ENCODE data around the gene MUC4. TPM values are rescaled to one million over a fixed set of nuclear protein-coding genes. Genes with fewer than 3 reads are reported as not detected.

MUC4 gene
- total and polyA plus RNA-seq, 2 of the 4 experiments (the other 2 are of a cell fraction) = not detected

- 78% methylated on average over 17 of the region's 47 CpGs; no CpG with 5 or more reads in 1 of the 2 experiments for WGBS, 2 experiments (ENCODE audit: extremely low coverage in 2 of 2, insufficient read length in 1 of 2)
Measured at GRCh38 chr3:195825857-195826804, 14.4 kb upstream of the MUC4 start.

More at GRCh38 chr3:195825857-195826804, 14.4 kb upstream of the MUC4 start:
- Histone ChIP-seq H2BK15ac (ENCODE audit: low read depth, low read length) (no peak overlapping the region), H4K5ac (ENCODE audit: low read depth, low read length) (no peak overlapping the region), H3K56ac (ENCODE audit: extremely low read depth, insufficient read depth, low read length) (no peak overlapping the region), H2BK120ac (ENCODE audit: low read depth, low read length) (no peak overlapping the region), H3K9ac (ENCODE audit: low read depth, low read length) (no peak overlapping the region), H3K79me1 (ENCODE audit: low read depth in 1 of 2, low read length in 2 of 2) (no peaks in the 10 kb centered on the region), H2BK20ac (ENCODE audit: low read depth, low read length) (no peak overlapping the region), H3K36me3 (ENCODE audit: control insufficient read depth, insufficient read depth, low read length) (no peaks in the 10 kb centered on the region), H2AFZ (replicated peaks; ENCODE audit: low read length, poor library complexity) (no peak overlapping the region), H3K4me1 (ENCODE audit: control insufficient read depth, insufficient read depth, low read length) (no peaks in the 10 kb centered on the region), H2AK9ac (replicated peaks; ENCODE audit: low read depth, low read length, poor library complexity) (peak overlapping the region; percentile 50), H4K20me1 (ENCODE audit: insufficient read depth, low read length) (no peaks in the 10 kb centered on the region), H3K18ac (ENCODE audit: low read depth, low read length) (no peak overlapping the region), H3K14ac (replicated peaks; ENCODE audit: low read depth, low read length) (no peak overlapping the region), H3K9me1 (ENCODE audit: insufficient read depth, low read length) (no peaks in the 10 kb centered on the region), H4K8ac (ENCODE audit: low read depth in 2 of 2, low read length in 2 of 2) (no peak overlapping the region), H3K4me2 (ENCODE audit: low read depth, low read length) (no peak overlapping the region), H2AK5ac (ENCODE audit: low read depth, low read length) (no peak overlapping the region), H2BK5ac (ENCODE audit: low read depth, low read length, poor library complexity, severe bottlenecking) (no peak overlapping the region), H3K27me3 (ENCODE audit: control insufficient read depth, insufficient read depth, low read length) (peaks cover 33% of the 10 kb centered on the region), H3K9me3 (ENCODE audit: control insufficient read depth, insufficient read depth, low read length) (no peaks in the 10 kb centered on the region), H3K27ac (ENCODE audit: insufficient read depth, low read length) (no peak overlapping the region), H4K91ac (ENCODE audit: insufficient read depth, low read depth, low read length) (no peak overlapping the region), H3K4ac (ENCODE audit: low read depth, low read length) (no peak overlapping the region), H3K23ac (ENCODE audit: low read depth, low read length) (no peak overlapping the region), H3K4me3 (ENCODE audit: insufficient read depth, low read depth, low read length) (no peak overlapping the region)
- BruUV-seq (replicated peaks) = no TSS peak
- TF ChIP-seq FOS (IDR thresholded peaks at IDR 0.05; ENCODE audit: low read depth, low read length) (no peak), RCOR1 (IDR thresholded peaks at IDR 0.05; ENCODE audit: insufficient replicate concordance, low read length) (no peak), SMC3 (IDR thresholded peaks at IDR 0.05; ENCODE audit: low read depth, low read length) (no peak), RFX5 (IDR thresholded peaks at IDR 0.05; ENCODE audit: low read depth, low read length) (no peak), CEBPB (IDR thresholded peaks at IDR 0.05; ENCODE audit: low read depth, low read length) (no peak), CTCF (conservative IDR thresholded peaks at IDR 0.05; ENCODE audit: low read depth, low read length) (no peak), POLR2A (IDR thresholded peaks at IDR 0.05; ENCODE audit: low read depth, low read length) (no peak), MXI1 (IDR thresholded peaks at IDR 0.05; ENCODE audit: borderline replicate concordance, low read depth, low read length) (no peak), MAFK (IDR thresholded peaks at IDR 0.05; ENCODE audit: low read depth, low read length) (no peak)
- POLR2A ChIA-PET (ENCODE audit: unreplicated experiment) = no interaction called here
- no peak for DNase-seq
- CTCF ChIA-PET = interaction anchor here (0.6 to 1.3 kb wide), 2 partner anchors 24 to 320 kb away, joined by 3 to 5 read pairs; no protein-coding TSS in a partner anchor
- intact Hi-C loops (cut with micrococcal nuclease) (no loop called here), dilution Hi-C loops (cut with HindIII; ENCODE audit: low sequenced_read_pairs, unreplicated experiment) (no loop called here), in situ Hi-C loops (cut with MboI; ENCODE audit: low sequenced_read_pairs) (no loop called here)
- no peak for ATAC-seq (ENCODE audit: low read depth)

All from IMR-90 (cell line).